ENCODE results near the gene QRICH2. TPM values are rescaled to one million over a fixed set of nuclear protein-coding genes. Genes with fewer than 3 reads are reported as not detected.

QRICH2 gene
- total and polyA plus RNA-seq, 5 donors from 2014 or later = 0.50 to 2.2 TPM; not detected in 3

GRCh38 chr17:76304226-76305134 lies 3.6 kb downstream of the QRICH2 start:
- H3K4me1 Mint-ChIP-seq = peaks cover 0 to 1% (median 0%) of the 10 kb centered on the region in 4 donors
- Histone ChIP-seq H3K4me3 (ENCODE audit: low read depth, low read length) (no peak overlapping the region), H3K27ac (ENCODE audit: insufficient read depth, low read length, poor library complexity, severe bottlenecking) (no peak overlapping the region), H3K9me3 (ENCODE audit: control insufficient read depth in 2 of 2, low read length in 2 of 2) (no peaks in the 10 kb centered on the region), H3K36me3 (ENCODE audit: control insufficient read depth, insufficient read depth, low read length) (peaks cover 2% of the 10 kb centered on the region), H3K27me3 (ENCODE audit: control insufficient read depth, insufficient read depth, low read length) (no peaks in the 10 kb centered on the region), H3K4me1 (ENCODE audit: control insufficient read depth, insufficient read depth, low read length, poor library complexity, severe bottlenecking) (no peaks in the 10 kb centered on the region)
- DNase-seq = no peak
- no peak for ATAC-seq (ENCODE audit: low read depth in 2 of 2)
- H3K27ac Mint-ChIP-seq = no peak overlapping the region
- no peaks in the 10 kb centered on the region for H3K9me3 Mint-ChIP-seq
- no peaks in the 10 kb centered on the region for H3K27me3 Mint-ChIP-seq
- no peak overlapping the region for H3K4me3 Mint-ChIP-seq
- H3K36me3 Mint-ChIP-seq = peaks cover 3% of the 10 kb centered on the region

- Mint-ChIP-seq H3K36me3 (no peaks in the 10 kb centered on the region), H3K27ac (no peak overlapping the region), H3K9me3 (no peaks in the 10 kb centered on the region), H3K4me3 (no peak overlapping the region), H3K27me3 (no peaks in the 10 kb centered on the region), H3K4me1 (peaks cover 0 to 7% (median 2%) of the 10 kb centered on the region in 4 donors)
- no peak overlapping the region for H3K27ac ChIP-seq (ENCODE audit: insufficient read depth, low read length, poor library complexity, severe bottlenecking)
- H3K27me3 ChIP-seq (ENCODE audit: control insufficient read depth, insufficient read depth, low read length) = no peaks in the 10 kb centered on the region
- ATAC-seq (ENCODE audit: low read depth in 2 of 2) = no peak
- no peaks in the 10 kb centered on the region for H3K4me1 ChIP-seq (ENCODE audit: control insufficient read depth, insufficient read depth, low read length, poor library complexity, severe bottlenecking)
- H3K36me3 ChIP-seq (ENCODE audit: control insufficient read depth, insufficient read depth, low read length) = no peaks in the 10 kb centered on the region
- DNase-seq = no peak
- no peaks in the 10 kb centered on the region for H3K9me3 ChIP-seq (ENCODE audit: control insufficient read depth in 2 of 2, low read length in 2 of 2)
- H3K4me3 ChIP-seq (ENCODE audit: low read depth, low read length) = no peak overlapping the region
These were observed 10.6 kb downstream of the QRICH2 start for GRCh38 chr17:76297436-76297835.

- Mint-ChIP-seq H3K4me3 (no peak overlapping the region), H3K27ac (peak overlapping the region in 1 of 3 donors; percentile 0), H3K27me3 (no peaks in the 10 kb centered on the region), H3K36me3 (no peaks in the 10 kb centered on the region), H3K4me1 (peaks cover 0 to 7% (median 2%) of the 10 kb centered on the region in 4 donors), H3K9me3 (no peaks in the 10 kb centered on the region)
- Histone ChIP-seq H3K9me3 (ENCODE audit: control insufficient read depth in 2 of 2, low read length in 2 of 2) (no peaks in the 10 kb centered on the region), H3K36me3 (ENCODE audit: control insufficient read depth, insufficient read depth, low read length) (no peaks in the 10 kb centered on the region), H3K27me3 (ENCODE audit: control insufficient read depth, insufficient read depth, low read length) (no peaks in the 10 kb centered on the region), H3K4me3 (ENCODE audit: low read depth, low read length) (no peak overlapping the region), H3K4me1 (ENCODE audit: control insufficient read depth, insufficient read depth, low read length, poor library complexity, severe bottlenecking) (no peaks in the 10 kb centered on the region), H3K27ac (ENCODE audit: insufficient read depth, low read length, poor library complexity, severe bottlenecking) (no peak overlapping the region)
- DNase-seq = no peak
- ATAC-seq (ENCODE audit: low read depth in 2 of 2) = no peak
These were observed 11.2 kb downstream of the QRICH2 start for GRCh38 chr17:76296889-76297288.

- no peaks in the 10 kb centered on the region for H3K27me3 Mint-ChIP-seq
- no peak overlapping the region for H3K27ac Mint-ChIP-seq
These were observed 11.9 kb downstream of the QRICH2 start for GRCh38 chr17:76296186-76296585.

GRCh38 chr17:76293106-76293505 lies 15.0 kb downstream of the QRICH2 start:
- Mint-ChIP-seq H3K4me3 (no peak overlapping the region), H3K4me1 (no peaks in the 10 kb centered on the region), H3K27me3 (no peaks in the 10 kb centered on the region), H3K27ac (no peak overlapping the region), H3K36me3 (no peaks in the 10 kb centered on the region), H3K9me3 (no peaks in the 10 kb centered on the region)
- no peaks in the 10 kb centered on the region for H3K9me3 ChIP-seq (ENCODE audit: control insufficient read depth in 2 of 2, low read length in 2 of 2)
- ATAC-seq (ENCODE audit: low read depth in 2 of 2) (no peak), DNase-seq (no peak)
- H3K27ac ChIP-seq (ENCODE audit: insufficient read depth, low read length, poor library complexity, severe bottlenecking) = no peak overlapping the region
- no peak overlapping the region for H3K4me3 ChIP-seq (ENCODE audit: low read depth, low read length)
- H3K4me1 ChIP-seq (ENCODE audit: control insufficient read depth, insufficient read depth, low read length, poor library complexity, severe bottlenecking) = no peaks in the 10 kb centered on the region
- no peaks in the 10 kb centered on the region for H3K27me3 ChIP-seq (ENCODE audit: control insufficient read depth, insufficient read depth, low read length)
- H3K36me3 ChIP-seq (ENCODE audit: control insufficient read depth, insufficient read depth, low read length) = no peaks in the 10 kb centered on the region

More at GRCh38 chr17:76296186-76296585, 11.9 kb downstream of the QRICH2 start:
- no peak for ATAC-seq (ENCODE audit: low read depth in 2 of 2)
- Histone ChIP-seq H3K9me3 (ENCODE audit: control insufficient read depth in 2 of 2, low read length in 2 of 2) (no peaks in the 10 kb centered on the region), H3K4me3 (ENCODE audit: low read depth, low read length) (no peak overlapping the region), H3K27ac (ENCODE audit: insufficient read depth, low read length, poor library complexity, severe bottlenecking) (no peak overlapping the region), H3K4me1 (ENCODE audit: control insufficient read depth, insufficient read depth, low read length, poor library complexity, severe bottlenecking) (no peaks in the 10 kb centered on the region), H3K36me3 (ENCODE audit: control insufficient read depth, insufficient read depth, low read length) (no peaks in the 10 kb centered on the region), H3K27me3 (ENCODE audit: control insufficient read depth, insufficient read depth, low read length) (no peaks in the 10 kb centered on the region)
- H3K4me3 Mint-ChIP-seq = no peak overlapping the region
- H3K9me3 Mint-ChIP-seq = no peaks in the 10 kb centered on the region
- peaks cover 0 to 7% (median 2%) of the 10 kb centered on the region in 4 donors for H3K4me1 Mint-ChIP-seq
- DNase-seq = no peak
- H3K36me3 Mint-ChIP-seq = no peaks in the 10 kb centered on the region

- Mint-ChIP-seq H3K4me3 (no peak overlapping the region), H3K27me3 (no peaks in the 10 kb centered on the region), H3K4me1 (no peaks in the 10 kb centered on the region), H3K36me3 (no peaks in the 10 kb centered on the region), H3K27ac (no peak overlapping the region), H3K9me3 (no peaks in the 10 kb centered on the region)
- Histone ChIP-seq H3K9me3 (ENCODE audit: control insufficient read depth in 2 of 2, low read length in 2 of 2) (no peaks in the 10 kb centered on the region), H3K36me3 (ENCODE audit: control insufficient read depth, insufficient read depth, low read length) (no peaks in the 10 kb centered on the region), H3K27me3 (ENCODE audit: control insufficient read depth, insufficient read depth, low read length) (no peaks in the 10 kb centered on the region), H3K4me1 (ENCODE audit: control insufficient read depth, insufficient read depth, low read length, poor library complexity, severe bottlenecking) (no peaks in the 10 kb centered on the region), H3K27ac (ENCODE audit: insufficient read depth, low read length, poor library complexity, severe bottlenecking) (no peak overlapping the region), H3K4me3 (ENCODE audit: low read depth, low read length) (no peak overlapping the region)
- DNase-seq (no peak), ATAC-seq (ENCODE audit: low read depth in 2 of 2) (no peak)
These were observed 15.5 kb downstream of the QRICH2 start for GRCh38 chr17:76292567-76292966.

- Mint-ChIP-seq H3K27me3 (peaks cover 4% of the 10 kb centered on the region), H3K9me3 (no peaks in the 10 kb centered on the region), H3K36me3 (no peaks in the 10 kb centered on the region), H3K4me3 (no peak overlapping the region), H3K27ac (no peak overlapping the region), H3K4me1 (peaks cover 4 to 15% (median 5%) of the 10 kb centered on the region in 4 donors)
- no peaks in the 10 kb centered on the region for H3K36me3 ChIP-seq (ENCODE audit: control insufficient read depth, insufficient read depth, low read length)
- no peak for ATAC-seq (ENCODE audit: low read depth in 2 of 2)
- no peaks in the 10 kb centered on the region for H3K27me3 ChIP-seq (ENCODE audit: control insufficient read depth, insufficient read depth, low read length)
- no peaks in the 10 kb centered on the region for H3K9me3 ChIP-seq (ENCODE audit: control insufficient read depth in 2 of 2, low read length in 2 of 2)
- peaks cover 8% of the 10 kb centered on the region for H3K4me1 ChIP-seq (ENCODE audit: control insufficient read depth, insufficient read depth, low read length, poor library complexity, severe bottlenecking)
- H3K27ac ChIP-seq (ENCODE audit: insufficient read depth, low read length, poor library complexity, severe bottlenecking) = no peak overlapping the region
- no peak overlapping the region for H3K4me3 ChIP-seq (ENCODE audit: low read depth, low read length)
- DNase-seq = no peak
These were observed 26.3 kb downstream of the QRICH2 start for GRCh38 chr17:76281573-76282371.

Data from CD4-positive, CD25-positive, alpha-beta regulatory T cell (primary cell).